Stimulated activated CD8-positive, alpha-beta memory T cell treated with anti-CD3 and anti-CD28 coated beads, Interleukin-7, amount 100 ng/mL, for 4 hours (primary cell): ENCODE results near the gene DNASE1L3.

Source experiments
- DNase-seq, 2 donors: peaks; one replicate each; pipeline ENCODE4 v3.0.0-alpha.2; 2020; ENCODE audit warnings: low read depth in 2 of 2

DNASE1L3 gene

DNA sequence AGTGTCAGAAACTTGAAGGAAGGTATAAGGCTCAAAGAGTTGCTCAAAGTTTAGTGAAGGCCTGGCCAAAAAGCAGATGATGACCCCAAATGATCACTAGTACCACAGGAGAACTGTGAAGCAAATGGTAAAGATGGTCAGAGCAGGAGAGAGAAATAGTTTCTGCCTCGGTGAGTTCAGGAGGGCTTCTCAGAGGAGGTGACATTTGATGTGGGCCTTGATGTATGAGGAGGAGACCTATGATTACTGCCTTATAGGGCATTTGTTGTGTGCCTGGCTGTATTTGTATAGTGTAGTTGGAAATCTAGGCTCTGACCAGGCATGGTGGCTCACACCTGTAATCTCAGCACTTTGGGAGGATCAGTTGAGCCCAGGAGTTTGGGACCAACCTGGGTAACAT, 50.4 kb downstream of the DNASE1L3 start:
- DNase-seq: no peak

- no peak for DNase-seq
Measured at GRCh38 chr3:58158442-58159153, 52.2 kb downstream of the DNASE1L3 start.

DNA sequence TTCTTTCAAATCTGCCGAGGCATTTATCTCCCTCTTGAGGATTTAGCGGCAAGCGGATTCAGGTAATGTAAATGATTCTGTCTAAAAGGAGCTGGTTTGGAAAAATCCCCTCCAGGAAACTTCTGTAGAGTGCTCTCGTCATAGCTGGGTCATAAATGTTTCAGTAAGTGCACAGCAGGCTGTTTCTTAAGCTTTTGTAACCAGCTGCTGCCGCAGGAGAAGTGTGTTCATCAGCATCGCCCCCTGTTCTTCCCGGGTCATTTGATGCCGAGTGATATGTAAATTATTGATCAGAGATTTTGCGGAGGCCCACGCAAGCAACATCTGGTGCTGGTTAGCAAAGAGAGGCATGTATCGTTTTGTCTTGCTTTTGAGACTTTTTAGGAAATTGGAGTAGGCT, 53.1 kb downstream of the DNASE1L3 start:
- no peak for DNase-seq

DNA sequence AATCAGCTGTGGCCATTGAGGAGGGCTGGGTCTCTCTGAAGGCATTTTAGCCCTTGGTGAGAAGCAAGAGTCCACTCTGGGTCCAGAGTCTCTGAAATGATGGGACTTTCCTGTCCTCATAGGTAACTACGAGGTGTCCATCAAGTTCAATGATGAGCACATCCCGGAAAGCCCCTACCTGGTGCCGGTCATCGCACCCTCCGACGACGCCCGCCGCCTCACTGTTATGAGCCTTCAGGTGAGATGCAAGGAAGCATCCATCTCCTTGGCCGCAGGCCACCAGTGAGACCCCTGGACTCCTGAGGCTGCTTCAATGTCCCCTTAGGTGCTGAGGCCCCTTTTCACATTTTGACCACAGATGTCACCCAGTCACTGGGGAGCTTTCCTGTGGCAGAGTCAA, 54.9 kb downstream of the DNASE1L3 start:
- DNase-seq: no peak

GRCh38 chr3:58154626-58155449, 55.9 kb downstream of the DNASE1L3 start:
- no peak for DNase-seq

DNA sequence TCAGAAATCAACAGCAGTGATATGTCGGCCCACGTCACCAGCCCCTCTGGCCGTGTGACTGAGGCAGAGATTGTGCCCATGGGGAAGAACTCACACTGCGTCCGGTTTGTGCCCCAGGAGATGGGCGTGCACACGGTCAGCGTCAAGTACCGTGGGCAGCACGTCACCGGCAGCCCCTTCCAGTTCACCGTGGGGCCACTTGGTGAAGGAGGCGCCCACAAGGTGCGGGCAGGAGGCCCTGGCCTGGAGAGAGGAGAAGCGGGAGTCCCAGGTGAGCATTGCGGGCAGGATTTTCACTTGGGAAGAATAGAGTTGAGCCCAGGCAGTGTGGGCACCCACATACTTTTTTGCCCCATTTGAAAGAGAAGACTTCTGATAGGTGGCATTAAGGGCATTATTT, 57.4 kb downstream of the DNASE1L3 start:
- no peak for DNase-seq

DNA sequence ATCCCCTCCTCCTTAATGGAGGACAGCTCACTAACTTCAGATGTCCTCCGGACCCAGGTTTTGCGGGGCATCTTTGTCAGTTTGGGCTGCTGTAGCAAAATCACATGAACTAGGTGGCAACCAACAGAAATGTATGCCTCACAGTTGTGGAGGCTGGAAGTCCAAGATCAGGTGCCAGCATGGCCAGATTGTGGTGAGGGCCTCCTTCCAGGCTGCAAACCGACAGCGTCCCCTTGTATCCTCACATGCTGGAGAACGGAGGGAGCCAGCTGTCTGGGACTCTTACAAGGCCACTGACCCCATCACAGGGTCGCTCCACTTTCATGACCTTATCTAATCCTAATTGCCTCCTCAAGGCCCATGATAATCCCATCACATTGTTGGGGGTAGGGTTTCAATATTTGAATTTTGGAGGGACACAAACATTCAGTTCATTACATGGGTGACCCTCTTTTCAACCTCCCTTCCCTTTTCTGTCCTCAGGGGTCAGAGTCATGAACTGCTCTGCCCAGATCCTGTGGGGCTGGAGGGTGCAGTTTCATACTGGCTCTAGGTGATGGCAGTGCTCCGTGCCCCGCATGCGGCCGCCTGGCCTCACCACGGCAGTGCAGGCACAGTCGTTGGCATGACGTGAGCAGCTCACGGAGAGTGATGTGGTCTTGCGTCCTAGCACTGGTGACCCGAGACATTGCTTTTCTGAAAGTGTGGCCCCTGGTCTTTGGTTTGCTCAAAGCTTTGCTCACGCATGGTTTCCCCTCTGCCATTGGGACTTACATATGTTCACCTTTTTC, 58.4 kb downstream of the DNASE1L3 start:
- no peak for DNase-seq

DNA sequence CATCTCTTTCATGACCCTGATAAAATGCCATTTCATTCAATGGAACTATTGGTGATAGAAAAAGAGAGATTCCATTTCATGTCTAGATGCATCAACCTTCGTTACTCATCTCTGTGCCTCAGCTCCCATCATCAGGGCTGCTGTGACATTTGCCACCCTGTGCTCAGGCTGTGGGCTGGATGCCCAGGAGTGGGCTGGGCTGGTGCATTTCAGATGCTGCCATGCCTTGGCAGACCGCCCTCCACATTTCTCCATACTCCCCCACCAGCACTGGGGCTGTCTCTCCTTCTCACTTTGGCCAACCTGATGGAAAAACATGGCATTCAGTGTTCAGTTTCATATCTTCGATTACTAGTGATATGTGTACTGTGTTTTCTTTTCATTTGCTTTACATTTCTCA, 59.1 kb downstream of the DNASE1L3 start:
- no peak for DNase-seq

- no peak for DNase-seq
Measured at GRCh38 chr3:58150810-58151199, 60.0 kb downstream of the DNASE1L3 start.

GRCh38 chr3:58150130-58150809, 60.5 kb downstream of the DNASE1L3 start:
- no peak for DNase-seq

- no peak for DNase-seq
Measured at GRCh38 chr3:58148049-58148448, 62.7 kb downstream of the DNASE1L3 start.

DNA sequence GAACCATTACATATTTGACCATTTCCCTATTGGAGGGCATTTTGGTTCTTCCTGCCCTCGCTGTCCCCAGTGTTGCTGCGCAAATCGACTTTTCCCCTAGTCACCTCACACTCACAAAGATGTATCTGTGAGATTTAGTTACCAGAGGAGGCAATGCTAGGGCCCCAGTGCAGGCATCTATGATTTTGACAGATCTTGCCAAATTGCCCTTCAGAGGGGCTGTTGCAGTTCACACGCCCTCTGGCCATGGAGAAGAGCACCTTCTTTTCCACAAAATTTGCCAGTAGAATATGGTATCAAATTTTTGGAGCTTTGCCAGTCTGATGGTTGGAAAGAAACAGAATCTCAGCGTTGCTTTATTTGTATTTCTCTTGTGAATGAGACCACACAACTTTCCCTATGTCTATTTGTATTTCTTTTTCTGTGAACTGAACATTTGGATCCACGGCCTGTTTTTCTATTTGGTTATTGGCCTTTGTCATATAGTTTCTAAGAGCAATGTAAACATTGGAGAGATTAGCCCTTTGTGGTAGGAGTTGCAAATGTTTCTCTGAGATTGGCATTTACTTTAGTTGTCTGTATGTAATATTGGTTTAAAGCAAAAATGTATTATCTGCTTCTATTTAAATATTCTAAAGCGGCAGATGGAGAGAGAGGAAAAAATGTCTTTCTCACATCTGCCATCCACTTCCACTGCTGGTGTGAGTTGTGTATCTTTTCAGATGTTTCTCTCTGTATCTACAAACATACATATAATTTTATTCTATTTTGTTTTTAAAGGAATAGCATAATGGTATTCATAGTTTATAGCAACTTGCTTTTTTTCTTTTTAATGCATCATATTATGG, 66.1 kb downstream of the DNASE1L3 start:
- DNase-seq: no peak

DNA sequence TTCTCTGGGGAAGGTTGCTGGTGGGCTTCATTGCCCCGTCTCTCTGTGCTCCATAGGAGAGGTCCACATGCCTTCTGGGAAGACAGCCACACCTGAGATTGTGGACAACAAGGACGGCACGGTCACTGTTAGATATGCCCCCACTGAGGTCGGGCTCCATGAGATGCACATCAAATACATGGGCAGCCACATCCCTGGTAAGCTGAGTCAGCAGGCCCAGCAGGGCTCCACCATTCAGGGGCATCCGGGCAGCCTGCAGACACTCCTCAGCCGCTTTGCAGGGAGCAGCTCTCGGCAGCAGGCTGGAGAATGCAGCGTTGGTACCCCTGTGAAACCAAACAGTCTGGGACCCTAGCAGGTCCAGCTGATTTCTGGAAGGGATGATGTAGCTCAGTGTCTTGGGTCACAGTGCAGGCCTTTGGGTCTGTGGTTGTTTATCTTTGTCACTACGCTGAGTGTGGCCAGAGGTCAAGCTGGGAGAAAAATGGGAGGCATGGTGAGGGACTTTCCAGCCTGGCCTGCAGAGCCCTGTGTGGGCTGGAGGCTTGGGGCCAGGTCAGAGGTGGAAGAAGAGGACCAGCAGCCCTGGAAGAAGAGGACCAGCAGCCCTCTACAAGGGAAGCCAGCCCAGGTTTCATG, 67.2 kb downstream of the DNASE1L3 start:
- DNase-seq: no peak
